Stimulated activated CD4-positive, alpha-beta T cell treated with anti-CD3 and anti-CD28 coated beads, Interleukin-2, amount 100 ng/mL, for 24 hours (primary cell): ENCODE results near the gene TBC1D22A.
A peak's percentile ranks its signal among the peaks of the same experiment; 100 is the strongest.
"Not testable (repeated sequence)": the region's sequence is repeated elsewhere in the genome, so short reads cannot be mapped to it uniquely, and the experiment has no call there.

Experiments
- DNase-seq, 2 donors: peaks; one replicate each; pipeline ENCODE4 v3.0.0-alpha.2; 2020

TBC1D22A gene, protein sequence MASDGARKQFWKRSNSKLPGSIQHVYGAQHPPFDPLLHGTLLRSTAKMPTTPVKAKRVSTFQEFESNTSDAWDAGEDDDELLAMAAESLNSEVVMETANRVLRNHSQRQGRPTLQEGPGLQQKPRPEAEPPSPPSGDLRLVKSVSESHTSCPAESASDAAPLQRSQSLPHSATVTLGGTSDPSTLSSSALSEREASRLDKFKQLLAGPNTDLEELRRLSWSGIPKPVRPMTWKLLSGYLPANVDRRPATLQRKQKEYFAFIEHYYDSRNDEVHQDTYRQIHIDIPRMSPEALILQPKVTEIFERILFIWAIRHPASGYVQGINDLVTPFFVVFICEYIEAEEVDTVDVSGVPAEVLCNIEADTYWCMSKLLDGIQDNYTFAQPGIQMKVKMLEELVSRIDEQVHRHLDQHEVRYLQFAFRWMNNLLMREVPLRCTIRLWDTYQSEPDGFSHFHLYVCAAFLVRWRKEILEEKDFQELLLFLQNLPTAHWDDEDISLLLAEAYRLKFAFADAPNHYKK

DNA sequence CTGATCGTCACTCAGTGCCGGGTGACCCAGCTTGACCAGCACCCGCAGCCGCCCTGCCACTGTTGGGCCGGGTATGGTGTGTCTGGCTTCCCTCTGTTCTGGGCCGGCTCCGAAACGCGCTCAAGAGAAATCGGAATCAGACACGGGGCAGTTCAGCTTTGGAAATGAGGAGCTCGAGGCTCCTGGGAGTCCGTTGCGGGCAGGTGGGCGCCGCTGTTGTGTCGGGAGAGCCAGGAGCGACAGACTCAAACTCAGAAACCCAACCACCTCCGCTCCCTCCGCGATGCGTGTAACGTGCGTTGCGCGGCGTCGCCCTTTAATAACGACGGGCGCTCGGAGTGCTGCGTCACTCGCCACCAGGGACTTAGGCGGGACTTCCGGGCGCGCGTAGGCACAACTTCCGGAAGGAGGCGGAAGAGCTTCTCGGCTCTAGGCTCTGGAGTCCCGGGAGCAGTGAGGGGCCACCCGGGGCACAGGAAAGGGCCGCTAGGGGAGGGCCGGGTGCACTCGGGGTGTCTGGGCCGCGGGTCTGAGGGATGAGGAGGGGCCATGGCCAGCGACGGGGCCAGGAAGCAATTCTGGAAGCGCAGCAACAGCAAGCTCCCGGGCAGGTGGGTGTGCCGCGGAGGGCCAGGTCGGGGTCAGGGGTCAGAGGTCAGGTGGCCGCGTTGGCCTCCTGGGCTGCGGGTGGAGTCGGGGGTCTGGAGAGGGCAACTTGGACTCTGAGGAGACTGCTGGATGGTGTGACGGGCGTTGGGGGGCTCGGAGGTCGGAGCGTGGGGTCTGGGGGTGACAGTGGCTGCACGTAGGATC, at the start of gene TBC1D22A:
TSS of gene TBC1D22A (plus strand) at position 413 of the 813 bp plus-strand sequence. CDS start at position 550, 137 bp downstream.
- peak; percentile 96 for DNase-seq

DNA sequence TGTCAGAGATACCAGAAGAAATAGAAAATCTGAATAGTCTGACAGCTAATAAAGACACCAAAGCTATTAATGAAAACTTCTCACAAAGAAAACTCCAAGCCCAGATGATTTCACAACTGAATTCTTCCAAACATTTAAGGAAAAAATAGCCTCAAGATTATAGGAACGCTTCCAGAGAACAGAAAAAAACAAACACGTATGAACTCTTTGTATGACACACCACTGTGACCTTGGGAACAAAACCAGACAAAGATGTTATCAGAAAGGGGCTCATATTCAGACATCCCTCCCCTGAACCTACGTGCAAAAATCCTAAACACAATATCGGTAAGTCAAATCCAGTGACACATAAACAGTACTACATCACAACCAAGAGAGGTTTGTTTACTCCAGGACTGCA, 47.9 kb upstream of the TBC1D22A start:
- no peak for DNase-seq

GRCh38 chr22:46719921-46720320, 42.5 kb upstream of the TBC1D22A start:
- no peak for DNase-seq

GRCh38 chr22:46721501-46722085, 40.9 kb upstream of the TBC1D22A start:
- no peak for DNase-seq

DNA sequence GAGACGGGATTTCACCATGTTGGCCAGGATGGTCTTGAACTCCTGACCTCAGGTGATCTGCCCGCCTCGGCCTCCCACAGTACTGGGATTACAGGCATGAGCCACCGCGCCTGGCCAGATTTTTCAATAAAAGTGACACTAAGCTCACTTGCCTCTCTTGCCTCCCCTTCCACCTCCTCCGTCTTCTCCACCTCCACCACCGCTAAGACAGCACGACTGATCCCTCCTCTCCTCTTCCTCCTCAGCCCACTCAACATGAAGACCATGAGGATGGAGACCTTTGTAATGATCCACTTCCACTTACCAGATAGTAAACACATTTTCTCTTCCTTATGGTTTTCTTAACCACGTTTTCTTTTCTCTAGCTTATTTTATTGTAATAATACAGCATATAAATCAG, 38.6 kb upstream of the TBC1D22A start:
- no peak for DNase-seq

DNA sequence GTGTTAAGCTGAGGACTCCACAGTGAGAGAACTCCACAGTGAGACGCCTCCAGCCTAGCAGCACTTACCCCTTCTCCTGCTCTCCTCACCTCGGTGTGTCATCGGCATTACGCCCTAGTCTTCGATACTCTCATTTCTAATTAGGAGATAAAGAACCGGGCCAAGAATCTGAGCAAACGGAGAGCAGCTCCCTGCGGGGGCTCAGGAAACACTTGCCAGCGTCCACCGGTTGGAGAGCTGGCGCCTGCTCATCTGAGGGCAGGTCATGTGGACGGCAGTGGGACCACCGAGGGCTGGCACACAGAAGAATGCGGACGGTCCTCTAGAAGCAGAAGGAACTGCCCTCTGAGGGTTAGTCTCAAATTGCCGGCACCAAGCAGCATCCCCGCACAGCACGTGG, 37.4 kb upstream of the TBC1D22A start:
- DNase-seq: no peak

GRCh38 chr22:46726066-46726985, 36.1 kb upstream of the TBC1D22A start:
- no peak for DNase-seq

GRCh38 chr22:46726986-46727317, 35.5 kb upstream of the TBC1D22A start:
- DNase-seq: no peak

- no peak for DNase-seq
These were observed 34.6 kb upstream of the TBC1D22A start for GRCh38 chr22:46727813-46728364.

DNA sequence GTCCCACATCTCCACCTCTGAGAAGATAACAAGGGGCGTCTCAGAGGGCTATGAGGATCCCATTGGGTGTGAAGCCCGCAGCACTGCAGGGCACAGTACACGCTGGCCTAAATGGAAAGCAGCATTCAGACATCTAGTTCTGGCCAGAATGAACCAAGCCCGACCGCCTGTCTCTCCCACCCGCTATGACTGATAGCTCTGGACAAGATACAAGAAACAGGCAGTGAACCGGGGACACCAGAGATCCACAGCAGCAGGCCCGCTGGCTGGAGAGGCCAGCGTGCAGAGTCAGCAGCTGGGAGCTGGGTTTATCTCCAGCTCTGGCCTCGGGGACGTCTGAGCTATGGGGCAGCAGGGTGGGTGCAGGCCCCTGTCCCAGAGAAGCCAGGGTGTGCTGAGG, 34.0 kb upstream of the TBC1D22A start:
- DNase-seq: no peak

DNA sequence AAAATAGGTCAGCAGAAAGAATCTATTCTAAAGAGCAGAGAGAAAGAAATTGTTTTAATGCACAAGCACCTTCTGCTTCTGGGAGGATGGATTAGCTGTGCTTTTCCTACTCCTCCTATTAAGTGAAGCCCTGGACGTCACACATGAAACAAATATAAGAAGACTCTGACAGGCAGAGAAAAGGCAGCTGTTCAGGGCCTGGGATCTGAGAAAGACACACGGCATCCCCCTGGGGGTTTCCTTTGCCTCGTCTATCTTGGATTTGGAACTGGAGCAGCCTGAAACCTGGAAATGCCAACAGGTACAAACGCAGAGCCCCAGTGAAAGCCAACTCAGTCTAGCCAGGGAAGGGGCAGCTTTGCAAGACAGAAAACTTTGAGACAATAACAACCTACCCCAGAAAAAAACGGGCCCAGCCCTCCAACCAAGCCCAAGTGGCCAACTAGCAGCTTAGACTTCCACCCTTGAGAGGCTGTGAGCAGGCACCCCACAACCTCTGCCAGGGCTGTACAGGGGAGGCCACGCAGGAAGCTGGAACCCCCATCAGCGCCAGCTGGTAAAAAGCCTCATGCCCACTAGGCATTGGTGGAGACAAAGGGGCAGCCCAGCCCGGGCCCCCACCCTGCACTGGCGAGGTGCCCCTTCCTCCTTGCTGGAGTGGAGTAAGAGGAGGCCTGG, 31.7 kb upstream of the TBC1D22A start:
- no peak for DNase-seq

DNA sequence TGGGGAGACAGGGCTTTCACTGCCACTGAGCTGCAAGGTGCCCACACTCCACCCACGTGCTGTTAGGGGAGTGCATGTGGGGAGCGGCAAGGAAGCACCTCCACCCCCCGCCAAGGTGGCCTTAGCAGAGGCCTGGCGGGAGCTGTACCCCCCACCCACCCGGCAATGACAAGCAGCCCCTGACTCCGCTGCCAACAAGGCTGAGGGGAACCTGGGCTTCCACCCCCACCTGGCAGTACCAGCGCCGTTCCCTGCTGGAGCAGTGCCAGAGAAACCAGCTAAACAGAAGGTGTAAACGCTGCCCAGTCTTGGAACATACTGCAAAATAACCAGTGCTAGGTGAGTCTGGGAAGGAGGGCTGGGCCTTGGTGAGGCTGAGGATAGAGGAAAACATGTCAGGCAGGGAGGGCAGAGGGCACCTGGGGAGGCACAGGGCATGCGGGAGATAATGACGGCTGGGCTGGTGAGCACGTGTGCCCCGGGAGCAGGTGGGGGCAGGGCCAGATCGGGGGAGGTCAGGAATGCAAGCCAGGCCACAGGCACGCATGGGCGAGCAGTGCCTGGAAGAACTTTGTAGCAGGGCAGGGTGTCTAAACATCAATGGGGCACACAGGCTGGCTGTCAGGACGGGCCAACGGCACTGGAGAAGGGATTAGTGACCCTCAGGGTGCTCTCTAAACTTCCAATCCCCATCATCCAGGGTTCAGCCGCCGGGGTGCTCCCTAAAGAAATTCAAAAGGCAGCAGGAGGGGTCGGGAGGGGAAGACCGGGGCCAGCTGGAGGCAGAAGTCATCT, 31.0 kb upstream of the TBC1D22A start:
- no peak for DNase-seq

DNA sequence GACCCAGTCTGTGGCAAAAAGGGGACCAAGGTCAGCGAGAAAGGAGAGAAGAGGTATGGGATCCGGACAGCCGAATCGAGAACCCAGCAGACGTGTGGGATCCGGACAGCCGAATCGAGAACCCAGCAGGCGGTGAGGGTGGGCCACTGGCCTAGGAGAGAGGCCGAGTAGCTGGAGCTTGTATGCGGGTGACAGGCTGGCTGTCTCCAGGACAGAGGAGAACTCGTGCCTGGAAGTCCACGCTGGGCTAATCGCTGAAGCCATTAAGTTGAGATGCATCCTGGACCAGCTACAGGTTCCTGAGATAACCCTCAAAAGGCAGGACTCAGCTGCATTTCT, 30.4 kb upstream of the TBC1D22A start:
- no peak for DNase-seq

DNA sequence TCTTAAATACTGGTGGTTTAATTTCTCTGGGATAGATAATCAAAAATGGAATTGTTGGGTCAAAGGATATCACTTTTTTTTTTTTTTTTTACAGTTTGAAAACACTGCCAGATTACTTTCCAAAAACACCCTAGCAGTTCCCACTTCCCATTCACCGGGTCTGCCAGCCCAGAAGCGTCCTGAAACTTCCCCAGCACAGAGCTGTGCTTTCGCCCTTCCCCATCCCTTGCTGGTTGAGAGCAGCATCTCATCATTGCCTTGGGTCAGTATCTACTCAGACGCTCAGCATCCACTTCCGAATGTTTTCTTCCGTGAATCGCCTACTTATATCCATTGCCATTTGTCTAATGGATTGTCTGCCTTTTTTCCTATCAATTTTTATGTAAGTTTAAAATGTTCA, 29.9 kb upstream of the TBC1D22A start:
- DNase-seq: no peak

GRCh38 chr22:46734213-46734722, 28.2 kb upstream of the TBC1D22A start:
- DNase-seq: not testable (repeated sequence)

GRCh38 chr22:46734830-46735453, 27.5 kb upstream of the TBC1D22A start:
- peak; percentile 57 to 61 for DNase-seq

DNA sequence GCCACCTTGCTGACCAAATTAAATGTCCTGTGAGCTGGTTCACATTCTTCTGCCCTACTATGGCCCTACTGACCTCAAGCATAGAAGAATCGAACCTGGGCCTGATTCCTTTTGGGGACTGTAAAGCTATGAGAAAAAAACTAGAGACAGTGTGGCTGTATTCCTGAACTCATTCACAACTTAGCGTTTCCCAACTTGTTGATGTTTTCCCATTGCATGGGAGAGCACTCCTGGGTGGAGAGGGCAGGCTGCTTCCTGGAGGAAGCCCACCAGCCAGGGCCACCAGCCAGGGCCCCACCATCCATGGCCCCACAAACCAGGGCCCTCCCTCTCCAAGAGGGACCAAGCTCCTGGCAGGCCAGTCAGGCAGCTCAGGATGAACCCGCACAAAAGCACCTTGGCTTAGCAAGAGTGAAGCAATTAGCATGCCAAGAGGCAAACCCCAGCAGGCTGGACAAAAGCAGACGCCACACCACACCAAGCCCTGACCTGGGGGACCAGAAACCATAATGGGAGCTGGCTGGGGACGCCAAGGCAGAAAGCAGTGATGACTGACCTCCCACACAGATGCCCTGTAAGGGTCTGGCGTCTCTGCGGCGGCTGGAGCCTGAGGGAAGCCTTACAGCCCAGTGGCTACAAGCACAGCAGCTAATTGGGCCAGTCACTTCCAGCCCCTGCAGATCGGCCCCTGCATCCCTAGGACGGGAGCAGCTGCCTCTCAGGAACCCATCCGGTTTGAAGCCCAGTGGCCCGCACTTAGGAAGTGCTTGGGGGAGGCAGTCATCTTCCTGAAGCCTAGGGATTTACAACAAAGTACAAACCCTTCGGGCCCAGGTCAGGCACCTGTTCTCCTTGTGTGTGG, 26.5 kb upstream of the TBC1D22A start:
- DNase-seq: no peak

GRCh38 chr22:46736705-46737104, 25.7 kb upstream of the TBC1D22A start:
- no peak for DNase-seq
